Kidney (tissue), 14 donors: Measurements from ENCODE around the gene CPTP. TPM values are rescaled to one million over a fixed set of nuclear protein-coding genes. Genes with fewer than 3 reads are reported as not detected.

Experiments
- DNase-seq, 5 donors: peaks; one replicate each; pipeline ENCODE4 v3.0.0-alpha.2; 2013 to 2020
- FAIRE-seq: peaks from 2 replicates; lab custom pipeline; 2012; peaks lifted over from hg19 to GRCh38; lab: Jason Lieb, UNC
- H3K27ac ChIP-seq, 2 donors: one replicate each; pipeline ENCODE4 v1.7.0; 2013; ENCODE audit warnings: low read depth in 2 of 2, low read length in 2 of 2, inconsistent platforms in 1 of 2
- H3K27me3 ChIP-seq: one replicate; pipeline ENCODE4 v1.7.1; 2013; ENCODE audit warnings: low read length, inconsistent platforms; ENCODE audit not compliant: control insufficient read depth, insufficient read depth
- H3K36me3 ChIP-seq, 3 donors: one replicate each; pipeline versions ENCODE4 v1.7.0 to v1.7.1; 2013; ENCODE audit warnings: low read length in 3 of 3, control low read depth in 1 of 3, inconsistent platforms in 1 of 3; ENCODE audit not compliant: insufficient read depth in 3 of 3, control insufficient read depth in 2 of 3
- H3K4me1 ChIP-seq, 3 donors: one replicate each; pipeline versions ENCODE4 v1.7.0 to v1.7.1; 2013; ENCODE audit warnings: low read length in 3 of 3, inconsistent platforms in 1 of 3, low read depth in 1 of 3; ENCODE audit not compliant: control insufficient read depth in 2 of 3, insufficient read depth in 2 of 3
- H3K4me3 ChIP-seq, 3 donors: one replicate each; pipeline versions ENCODE4 v1.7.0 to v1.8.1; 2013; ENCODE audit warnings: low read length in 3 of 3, control low read depth in 1 of 3, inconsistent platforms in 1 of 3
- H3K9ac ChIP-seq, 3 donors: one replicate each; pipeline versions ENCODE4 v1.7.0 to v1.7.1; 2013; ENCODE audit warnings: low read length in 3 of 3, control low read depth in 1 of 3, inconsistent platforms in 1 of 3
- H3K9me3 ChIP-seq, 3 donors: one replicate each; pipeline versions ENCODE4 v1.7.0 to v1.7.1; 2013; ENCODE audit warnings: low read length in 3 of 3, control low read depth in 1 of 3, inconsistent platforms in 1 of 3; ENCODE audit not compliant: control insufficient read depth in 2 of 3, insufficient read depth in 1 of 3
- CTCF ChIP-seq: IDR thresholded peaks from 3 replicates; pipeline ENCODE4 v1.5.1; 2012; ENCODE audit warnings: mild to moderate bottlenecking, moderate library complexity, borderline replicate concordance; ENCODE audit not compliant: insufficient read depth; ENCODE audit errors: extremely low read depth
- intact Hi-C: fragments of 100-400 bp; cut with DNase I; formaldehyde crosslinking; loops from one replicate; pipeline ENCODE4 v1.11.1; 2022
- polyA plus RNA-seq: library from polyadenylated mRNA; stranded (reverse); fragments of 350-450 nt; fragmentation: Illumina TruSeq; extraction: RNeasy Lipid Tissue Mini Kit (QIAGEN cat#74804); gene quantifications from one replicate; pipeline ENCODE4 v1.2.3, GENCODE V29; 2014; ENCODE audit warnings: low read depth, low replicate concordance; ENCODE audit not compliant: insufficient read depth
- total RNA-seq: library from RNA; stranded (reverse); fragmentation: NEBNext Ultra II Directional; extraction: Animal tissue kit (Norgen Biotek cat#: 25700); gene quantifications from one replicate; pipeline ENCODE4 v1.2.1, GENCODE V29; 2021
- donor health status: control.
- donor health status: control.
- donor health status: control.
- donor health status: control.
- donor health status: control.
- donor health status: DM: yes; HTN: yes; CAD: no.
- donor health status: Normal renal cell carcinoma (clear cell type).

Gene CPTP
- total and polyA plus RNA-seq, 2 donors from 2014 or later: 21.9 to 51.5 TPM

GRCh38 chr1:1336931-1337792 is 12.6 kb downstream of the CPTP start:
- no peak for TF ChIP-seq CTCF
- Histone ChIP-seq H3K4me3 (no peak overlapping the region), H3K9me3 (no peaks in the 10 kb centered on the region), H3K4me1 (no peaks in the 10 kb centered on the region), H3K36me3 (peaks cover 4 to 15% (median 11%) of the 10 kb centered on the region in 3 donors), H3K9ac (no peak overlapping the region), H3K27ac (no peak overlapping the region), H3K27me3 (no peaks in the 10 kb centered on the region)
- DNase-seq (no peak), FAIRE-seq (no peak)
- intact Hi-C loops: no loop called here

GRCh38 chr1:1337793-1338147 is 13.2 kb downstream of the CPTP start:
- H3K27ac ChIP-seq: no peak overlapping the region
- no peak for TF ChIP-seq CTCF
- peaks cover 4 to 15% (median 11%) of the 10 kb centered on the region in 3 donors for H3K36me3 ChIP-seq
- H3K4me1 ChIP-seq: no peaks in the 10 kb centered on the region
- FAIRE-seq: no peak
- intact Hi-C loops: no loop called here
- no peak for DNase-seq
- H3K27me3 ChIP-seq: no peaks in the 10 kb centered on the region
- H3K9me3 ChIP-seq: no peaks in the 10 kb centered on the region
- no peak overlapping the region for H3K4me3 ChIP-seq
- H3K9ac ChIP-seq: no peak overlapping the region

GRCh38 chr1:1338278-1338677 is 13.7 kb downstream of the CPTP start:
- no peak for TF ChIP-seq CTCF
- Histone ChIP-seq H3K36me3 (peaks cover 4 to 15% (median 11%) of the 10 kb centered on the region in 3 donors), H3K9ac (no peak overlapping the region), H3K9me3 (no peaks in the 10 kb centered on the region), H3K4me1 (no peaks in the 10 kb centered on the region), H3K4me3 (no peak overlapping the region), H3K27ac (no peak overlapping the region), H3K27me3 (no peaks in the 10 kb centered on the region)
- intact Hi-C loops: no loop called here
- FAIRE-seq (no peak), DNase-seq (no peak)

- H3K9ac ChIP-seq: no peak overlapping the region
- H3K27me3 ChIP-seq: no peaks in the 10 kb centered on the region
- H3K27ac ChIP-seq: no peak overlapping the region
- no peaks in the 10 kb centered on the region for H3K4me1 ChIP-seq
- intact Hi-C loops: no loop called here
- H3K36me3 ChIP-seq: peaks cover 4 to 13% (median 11%) of the 10 kb centered on the region in 3 donors
- no peak for DNase-seq
- TF ChIP-seq CTCF: no peak
- no peak for FAIRE-seq
- no peaks in the 10 kb centered on the region for H3K9me3 ChIP-seq
- H3K4me3 ChIP-seq: no peak overlapping the region
Observed at GRCh38 chr1:1340185-1340584, 15.6 kb downstream of the CPTP start.
